ENCODE results near the gene CABYR. TPM values are rescaled to one million over a fixed set of nuclear protein-coding genes. Genes with fewer than 3 reads are reported as not detected.
"Not testable (repeated sequence)": the region's sequence is repeated elsewhere in the genome, so short reads cannot be mapped to it uniquely, and the experiment has no call there.

The CABYR gene
- total RNA-seq, 1 donor from 2014 or later = 5.8 TPM

DNA sequence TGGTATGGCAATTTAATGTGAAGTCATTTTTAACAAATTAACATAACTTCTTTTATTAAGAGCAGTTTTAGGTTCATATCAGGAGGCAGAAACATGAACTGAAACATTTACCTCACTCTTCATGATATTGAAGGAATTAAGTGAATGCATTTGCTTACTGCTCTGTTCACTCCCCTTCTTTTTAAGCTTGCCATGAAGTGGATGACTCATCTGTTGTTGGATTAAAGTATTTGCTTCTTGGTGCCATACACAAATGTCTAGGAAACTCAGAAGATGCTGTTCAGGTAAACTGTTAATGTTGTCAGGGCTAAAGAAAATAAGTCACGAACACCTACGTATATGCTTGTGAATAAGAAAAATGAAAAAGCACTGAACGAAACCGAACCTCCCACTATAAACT, 10.2 kb upstream of the CABYR start:
- DNase-seq (ENCODE audit: low spot score) = no peak

- DNase-seq (ENCODE audit: low spot score) = no peak
These were observed 8.4 kb upstream of the CABYR start for GRCh38 chr18:24130494-24130893.

- no peak for DNase-seq (ENCODE audit: low spot score)
These were observed 1.9 kb upstream of the CABYR start for GRCh38 chr18:24136967-24137373.

- peak; percentile 10 for DNase-seq (ENCODE audit: low spot score)
These were observed 463 bp upstream of the CABYR start for GRCh38 chr18:24138409-24138788.

GRCh38 chr18:24140697-24141096, 1.8 kb downstream of the CABYR start:
- no peak for DNase-seq (ENCODE audit: low spot score)

GRCh38 chr18:24142376-24142775, 3.5 kb downstream of the CABYR start:
- DNase-seq (ENCODE audit: low spot score) = no peak

DNA sequence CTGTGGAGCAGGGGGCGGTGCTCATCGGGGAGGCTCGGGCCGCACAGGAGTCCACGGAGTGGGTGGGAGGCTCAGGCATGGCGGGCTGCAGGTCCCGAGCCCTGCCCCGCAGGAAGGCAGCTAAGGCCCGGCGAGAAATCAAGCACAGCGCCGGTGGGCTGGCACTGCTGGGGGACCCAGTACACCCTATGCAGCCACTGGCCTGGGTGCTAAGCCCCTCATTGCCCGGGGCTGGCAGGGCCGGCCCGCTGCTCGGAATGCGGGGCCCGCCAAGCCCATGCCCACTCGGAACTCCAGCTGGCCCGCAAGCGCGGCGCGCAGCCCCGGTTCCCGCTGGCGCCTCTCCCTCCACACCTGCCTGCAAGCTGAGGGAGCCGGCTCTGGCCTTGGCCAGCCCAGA, 10.7 kb downstream of the CABYR start:
- DNase-seq (ENCODE audit: low spot score) = not testable (repeated sequence)

DNA sequence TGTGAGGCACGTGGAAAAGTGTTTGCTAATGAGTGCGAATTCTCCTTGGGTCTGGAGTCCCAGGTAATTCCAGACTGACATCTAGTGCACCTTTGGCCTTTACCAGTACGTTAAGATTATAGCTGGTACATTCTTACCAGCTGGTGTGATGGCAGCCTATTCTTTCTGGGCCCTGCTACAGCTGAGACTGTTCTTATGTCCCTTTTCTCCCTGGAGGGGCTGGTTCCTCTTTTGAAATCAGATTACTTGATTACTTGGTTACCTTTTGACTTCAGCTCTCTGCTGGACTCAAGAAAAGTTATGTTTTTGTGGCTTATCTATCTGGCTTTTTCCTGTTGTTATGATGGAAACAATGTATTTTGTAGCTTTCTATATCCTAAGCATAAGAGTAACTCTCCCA, 14.5 kb downstream of the CABYR start:
- DNase-seq (ENCODE audit: low spot score) = no peak

- DNase-seq (ENCODE audit: low spot score) = no peak
These were observed 19.0 kb downstream of the CABYR start for GRCh38 chr18:24157855-24158254.

- DNase-seq (ENCODE audit: low spot score) = no peak
These were observed 21.2 kb downstream of the CABYR start for GRCh38 chr18:24160086-24160485.

GRCh38 chr18:24161304-24161703, 22.4 kb downstream of the CABYR start:
- DNase-seq (ENCODE audit: low spot score) = no peak

GRCh38 chr18:24168496-24168895, 29.6 kb downstream of the CABYR start:
- no peak for DNase-seq (ENCODE audit: low spot score)

DNA sequence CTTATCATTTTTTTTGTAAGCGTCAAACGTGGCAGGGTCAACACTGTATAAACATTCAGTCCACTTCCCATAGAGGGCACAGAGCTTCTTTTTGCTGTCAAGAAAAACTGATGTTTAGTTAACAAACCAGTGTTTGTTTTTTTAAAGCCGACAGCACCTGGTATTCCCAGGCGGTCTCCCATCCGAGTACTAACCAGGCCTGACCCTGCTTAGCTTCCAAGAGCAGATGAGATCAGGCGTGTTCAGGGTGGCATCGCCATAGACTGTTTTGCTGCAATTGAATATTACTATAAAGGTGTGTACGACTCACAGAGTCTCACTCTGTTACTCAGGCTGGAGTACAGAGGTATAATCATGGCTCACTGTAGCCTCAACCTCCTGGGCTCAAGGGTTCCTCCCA, 31.5 kb downstream of the CABYR start:
- DNase-seq (ENCODE audit: low spot score) = no peak

DNA sequence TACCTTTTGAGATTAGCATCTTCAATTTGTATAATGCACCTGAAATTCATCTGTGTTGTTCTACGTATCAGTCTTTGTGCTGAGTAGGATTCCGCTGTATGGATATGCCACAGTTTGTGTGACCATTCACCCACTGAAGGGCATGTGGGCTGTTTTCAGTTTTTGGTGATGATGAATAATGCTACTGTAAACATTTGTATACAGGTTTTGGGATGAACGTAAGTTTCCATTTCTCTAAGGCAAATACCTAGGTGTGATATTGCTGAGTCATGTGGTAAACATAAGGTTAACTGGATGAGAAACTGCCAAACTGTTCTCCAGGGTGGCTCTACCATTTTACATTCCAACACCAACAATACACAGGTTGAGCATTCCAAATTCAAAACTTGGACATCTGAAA, 35.1 kb downstream of the CABYR start:
- DNase-seq (ENCODE audit: low spot score) = no peak

GRCh38 chr18:24176727-24177416, 38.0 kb downstream of the CABYR start:
- peak; percentile 53 for DNase-seq (ENCODE audit: low spot score)

- no peak for DNase-seq (ENCODE audit: low spot score)
These were observed 38.8 kb downstream of the CABYR start for GRCh38 chr18:24177499-24178133.

DNA sequence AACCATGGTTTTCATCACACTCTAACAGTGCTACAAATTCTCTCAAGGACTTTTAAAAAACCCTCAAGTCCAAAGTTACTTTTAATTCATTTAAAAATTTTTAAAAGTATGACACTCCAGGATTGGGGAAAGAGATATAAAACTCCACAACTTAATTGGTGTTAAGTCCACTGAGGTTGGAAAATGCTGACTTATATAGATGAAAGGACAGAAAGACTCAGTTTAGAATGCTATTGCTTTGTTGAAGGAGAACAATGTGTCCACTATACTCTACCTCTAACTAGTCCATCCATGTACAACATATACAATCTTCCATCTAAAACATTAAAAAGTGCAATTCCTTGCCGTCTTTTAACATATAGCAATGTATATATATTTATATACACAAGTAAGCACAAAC, 41.2 kb downstream of the CABYR start:
- DNase-seq (ENCODE audit: low spot score) = no peak

DNA sequence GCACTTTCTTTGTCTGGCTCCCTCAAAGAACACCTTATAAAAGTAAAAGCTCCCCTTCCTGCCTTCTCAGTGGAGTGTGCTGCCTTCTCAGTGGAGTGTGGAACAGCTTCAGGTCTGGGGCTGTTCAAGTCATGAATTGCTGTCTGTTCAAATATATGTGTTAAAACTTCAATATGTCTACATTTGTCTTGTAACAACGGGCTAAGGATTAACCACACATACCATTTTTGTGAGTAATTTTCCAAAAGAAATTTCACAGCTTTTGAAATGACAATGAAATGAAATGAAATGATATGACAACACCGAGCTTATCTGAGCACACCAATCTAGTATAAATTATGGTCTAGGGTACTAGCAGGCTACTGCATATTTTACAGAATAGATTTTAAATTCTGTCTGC, 42.9 kb downstream of the CABYR start:
- DNase-seq (ENCODE audit: low spot score) = peak; percentile 41

GRCh38 chr18:24185805-24186204, 46.9 kb downstream of the CABYR start:
- no peak for DNase-seq (ENCODE audit: low spot score)

DNA sequence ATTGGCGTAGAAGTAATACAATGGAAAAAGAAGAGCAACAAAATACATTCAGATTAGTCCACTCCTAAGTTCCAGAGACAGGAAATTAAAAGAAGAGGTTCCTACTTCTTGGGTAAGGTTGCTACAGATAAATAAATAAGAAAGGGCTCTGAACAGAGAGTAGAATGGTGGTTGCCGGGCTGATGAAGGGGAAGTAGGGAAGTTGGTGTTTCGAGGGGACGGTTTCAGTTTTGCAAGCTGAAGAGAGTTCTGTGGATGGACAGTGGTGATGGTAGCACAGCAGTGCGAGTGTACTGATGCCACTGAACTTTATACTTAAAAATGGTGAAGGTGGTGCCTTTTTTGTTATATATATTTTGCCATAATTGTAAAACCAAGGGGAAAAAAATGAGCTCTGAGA, 48.2 kb downstream of the CABYR start:
- DNase-seq (ENCODE audit: low spot score) = no peak

GRCh38 chr18:24187689-24188088, 48.8 kb downstream of the CABYR start:
- no peak for DNase-seq (ENCODE audit: low spot score)

DNA sequence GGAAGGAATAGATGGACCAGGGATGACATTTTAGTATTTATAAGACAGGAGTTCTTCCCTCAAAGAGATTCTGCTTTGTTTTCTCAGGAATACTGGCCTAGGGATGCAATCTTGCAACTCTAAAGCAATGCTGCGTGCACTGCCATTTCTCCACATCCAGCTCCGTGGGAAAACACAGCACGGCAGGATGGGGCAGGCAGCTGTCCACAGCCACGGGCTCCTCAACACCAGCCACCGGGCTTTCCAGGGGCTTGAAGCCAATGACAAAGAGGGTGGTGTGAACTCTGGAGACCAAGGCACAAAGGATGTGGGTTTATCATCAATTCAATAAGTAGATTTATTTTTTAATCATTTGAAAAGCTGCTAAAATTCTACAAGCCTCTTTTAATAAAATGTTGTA, 49.3 kb downstream of the CABYR start:
- no peak for DNase-seq (ENCODE audit: low spot score)

- DNase-seq (ENCODE audit: low spot score) = no peak
These were observed 50.2 kb downstream of the CABYR start for GRCh38 chr18:24189007-24189528.

Measured in umbilical cord (tissue), 2 donors.